NCI-H2227 (cell line): Measurements from ENCODE around the gene CDK5RAP2.

Experiments
- DNase-seq: peaks from one replicate; lab custom pipeline; 2025; ENCODE audit not compliant: unreplicated experiment; lab: John Stamatoyannopoulos, UW

Gene CDK5RAP2

DNA sequence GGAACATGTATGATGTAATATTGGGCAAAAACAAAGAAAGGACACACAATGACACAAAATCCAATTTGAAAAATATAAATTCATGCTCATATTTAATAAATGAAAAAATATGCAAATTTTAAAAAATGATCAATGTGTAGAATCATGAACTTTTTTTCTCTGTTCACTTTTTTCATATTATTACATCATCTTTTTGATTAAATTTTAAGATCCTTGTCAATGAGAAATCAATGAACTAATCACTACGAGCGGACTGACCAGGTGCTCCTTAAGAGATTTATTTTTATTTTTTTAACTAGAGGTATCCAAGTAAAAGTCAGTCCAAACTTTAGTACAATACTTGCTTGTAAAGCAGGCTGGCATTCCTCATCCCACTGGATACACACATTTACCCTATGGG lies 174.1 kb downstream of the CDK5RAP2 start:
- no peak for DNase-seq

DNA sequence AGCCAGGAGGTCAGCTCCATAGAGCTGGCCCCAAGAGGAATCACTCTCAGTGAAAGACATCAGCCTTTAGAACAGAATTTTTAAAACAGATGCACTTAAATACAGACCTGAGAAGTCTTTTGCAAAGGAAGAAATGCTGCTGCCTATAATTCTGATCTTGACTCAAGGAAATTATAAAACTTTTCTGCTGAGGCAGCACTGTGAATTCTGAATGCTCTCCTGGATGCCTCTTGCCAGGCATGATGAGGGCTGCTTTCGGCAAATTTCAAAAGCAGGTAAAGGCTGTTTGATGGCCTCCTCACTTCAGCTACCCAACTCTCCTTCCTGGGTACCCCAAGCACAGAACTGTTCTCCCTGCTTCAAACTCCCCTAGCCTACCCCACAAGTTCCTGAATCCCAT lies 174.8 kb downstream of the CDK5RAP2 start:
- no peak for DNase-seq

DNA sequence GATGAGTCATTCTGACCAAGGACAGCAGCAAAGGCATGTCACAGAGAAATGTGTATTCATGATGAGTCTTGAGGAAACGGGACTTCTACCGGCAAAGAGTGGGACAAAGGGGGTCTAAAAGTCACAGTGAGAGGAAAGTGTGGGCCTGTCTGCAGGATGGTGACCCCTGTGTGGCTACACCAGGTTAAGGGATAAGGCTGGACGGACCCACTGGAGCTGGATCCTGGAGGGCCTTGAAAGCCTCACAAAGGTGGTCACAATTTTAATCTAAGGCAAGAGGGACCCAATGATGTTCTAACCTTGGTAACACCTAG lies 176.5 kb downstream of the CDK5RAP2 start:
- no peak for DNase-seq

DNA sequence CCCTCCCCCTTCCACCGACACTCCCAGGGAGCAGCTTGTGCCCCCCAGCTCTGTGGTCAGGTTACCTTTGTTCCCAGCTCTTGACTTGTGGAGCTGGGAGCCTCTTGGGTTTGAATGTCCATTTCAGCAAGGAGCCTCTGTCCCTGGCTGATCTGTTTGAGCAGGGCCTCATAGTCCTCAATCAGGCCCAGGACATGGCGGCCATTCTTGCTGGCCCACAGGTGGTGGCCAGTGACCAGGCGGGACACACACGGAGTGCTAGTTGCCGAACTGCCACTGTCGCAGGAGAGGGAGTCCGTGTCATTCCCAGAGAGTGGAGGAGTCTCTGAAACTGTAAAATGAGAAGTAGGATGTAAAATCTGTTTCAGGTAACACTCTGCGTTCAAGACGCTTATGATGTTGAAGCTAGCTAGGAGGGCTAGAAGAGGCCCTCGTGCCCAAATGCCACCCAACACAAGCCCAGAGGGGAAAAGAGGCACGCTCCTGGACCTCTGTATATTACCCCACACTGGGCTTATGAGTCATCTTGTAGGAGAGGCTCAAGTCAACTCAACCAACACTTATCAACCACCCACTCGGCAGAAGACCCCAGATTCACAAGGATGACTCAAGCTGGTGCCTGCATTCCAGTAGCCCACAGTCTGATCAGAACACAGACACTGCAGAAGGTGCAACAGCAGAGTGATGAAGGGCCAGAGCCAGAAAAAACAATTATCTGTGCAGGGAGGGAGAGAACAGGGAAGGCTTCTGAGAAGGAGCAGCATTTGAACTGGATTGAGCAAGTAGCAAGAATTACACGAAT lies 177.0 kb downstream of the CDK5RAP2 start:
- no peak for DNase-seq

DNA sequence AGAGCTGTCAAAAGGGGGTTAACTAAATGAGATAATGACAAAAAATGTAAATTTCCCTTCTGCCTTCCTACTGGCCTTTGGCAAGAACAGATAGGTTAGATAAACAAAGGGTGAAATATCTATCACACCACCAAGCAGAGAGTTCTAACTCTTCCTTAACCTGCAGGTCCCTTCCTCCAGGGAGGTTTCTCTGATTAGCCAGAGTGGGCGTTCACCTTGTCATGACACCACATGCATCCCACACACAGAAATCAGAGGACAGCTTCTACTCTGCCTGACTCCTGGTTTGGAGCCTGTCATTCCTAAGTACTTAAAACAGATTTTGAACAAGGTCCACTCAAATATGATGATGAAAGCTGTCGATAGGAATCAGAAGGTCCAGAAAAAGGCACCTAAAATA lies 180.0 kb downstream of the CDK5RAP2 start:
- DNase-seq = no peak

DNA sequence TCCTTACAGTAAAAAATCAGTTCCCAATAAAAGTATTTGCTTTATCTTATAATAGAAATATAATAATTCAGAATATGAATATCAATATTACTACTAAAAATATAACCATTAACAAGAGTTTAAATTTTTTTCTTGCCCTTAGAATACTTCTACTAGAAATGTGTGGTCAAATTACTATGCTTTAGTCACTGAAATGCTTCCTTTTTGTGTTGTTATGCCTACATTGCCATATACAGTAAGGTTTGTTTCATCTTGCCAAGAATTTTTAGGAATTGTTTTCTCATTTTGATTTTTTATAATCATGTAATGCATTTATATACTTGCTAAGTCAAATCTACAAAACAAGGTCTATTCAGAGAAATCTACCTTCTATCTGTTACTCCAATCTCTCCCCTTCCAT lies 181.7 kb downstream of the CDK5RAP2 start:
- DNase-seq = no peak

DNA sequence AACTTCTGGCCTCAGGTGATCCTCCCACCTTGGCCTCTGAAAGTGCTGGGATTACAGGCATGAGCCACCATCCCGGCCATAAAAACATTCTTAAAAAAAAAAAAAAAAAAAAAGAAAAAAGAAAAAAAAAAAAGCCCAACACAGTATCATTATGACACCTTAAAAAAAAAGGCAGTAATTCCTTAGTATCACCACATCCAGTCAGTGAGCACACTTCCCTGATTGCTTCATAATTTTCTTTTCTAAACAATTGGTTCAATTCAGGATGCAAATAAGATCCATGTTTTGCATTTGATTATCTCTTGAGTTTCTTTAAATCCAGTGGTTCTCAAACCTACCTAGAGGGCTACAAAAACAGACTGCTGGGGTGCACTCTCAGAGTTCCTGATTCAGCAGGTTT lies 182.5 kb downstream of the CDK5RAP2 start:
- no peak for DNase-seq

DNA sequence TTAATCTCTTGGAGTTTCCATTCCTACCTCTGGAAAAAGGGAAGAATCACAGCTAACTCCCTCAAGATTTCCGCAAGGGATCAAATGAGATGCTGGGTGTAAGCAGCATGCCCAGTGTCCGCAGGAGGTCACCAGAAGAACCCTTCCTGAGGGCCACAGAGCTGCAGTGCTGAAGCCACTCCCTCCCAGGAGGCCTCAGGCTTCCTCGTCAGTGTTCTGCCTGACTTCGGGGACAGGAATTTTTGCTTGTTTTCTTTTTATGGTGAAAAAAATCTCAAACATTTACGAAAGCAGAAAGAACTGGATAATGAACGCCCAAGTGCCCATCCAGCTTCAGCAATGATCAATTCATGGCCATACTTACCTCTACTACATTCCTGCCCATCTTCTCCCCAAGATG lies 183.0 kb downstream of the CDK5RAP2 start:
- DNase-seq = no peak

DNA sequence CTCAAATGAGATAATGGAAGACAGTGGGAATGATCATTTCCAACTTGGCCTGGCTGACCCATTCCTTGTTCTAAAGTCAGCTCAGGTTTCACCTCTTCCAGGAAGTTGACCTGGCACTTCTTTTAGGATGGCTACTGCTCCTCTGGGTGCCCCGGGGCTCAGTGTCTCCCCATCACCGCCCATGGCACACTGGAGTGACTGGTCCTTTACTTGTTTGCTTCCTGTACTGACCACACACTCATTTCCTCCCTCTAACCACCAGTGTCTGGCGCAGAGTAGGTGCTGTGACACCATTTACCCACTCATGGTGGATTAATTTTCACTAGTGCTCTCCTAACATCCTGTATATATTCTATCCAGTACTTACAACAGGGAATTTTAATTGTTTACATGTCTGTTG lies 183.5 kb downstream of the CDK5RAP2 start:
- no peak for DNase-seq

DNA sequence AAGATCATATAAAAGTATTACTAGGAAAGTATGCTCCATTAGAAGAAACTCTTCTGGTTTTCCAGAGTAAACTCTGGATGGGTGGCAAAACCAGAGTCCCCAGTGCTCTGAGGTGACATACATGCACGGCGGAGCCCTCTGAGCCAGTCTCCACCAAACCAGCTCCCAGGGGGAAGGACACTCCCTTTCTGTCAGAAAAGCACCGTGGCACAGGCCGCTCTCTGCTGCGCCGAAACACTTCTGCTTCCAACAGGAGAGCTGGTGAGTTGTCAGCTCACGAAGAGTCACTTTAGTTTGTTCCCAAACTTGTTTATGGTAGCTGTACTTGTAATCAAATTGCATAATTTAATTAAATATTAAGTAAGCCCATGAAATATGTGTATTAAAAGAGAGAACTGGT lies 184.6 kb downstream of the CDK5RAP2 start:
- no peak for DNase-seq

DNA sequence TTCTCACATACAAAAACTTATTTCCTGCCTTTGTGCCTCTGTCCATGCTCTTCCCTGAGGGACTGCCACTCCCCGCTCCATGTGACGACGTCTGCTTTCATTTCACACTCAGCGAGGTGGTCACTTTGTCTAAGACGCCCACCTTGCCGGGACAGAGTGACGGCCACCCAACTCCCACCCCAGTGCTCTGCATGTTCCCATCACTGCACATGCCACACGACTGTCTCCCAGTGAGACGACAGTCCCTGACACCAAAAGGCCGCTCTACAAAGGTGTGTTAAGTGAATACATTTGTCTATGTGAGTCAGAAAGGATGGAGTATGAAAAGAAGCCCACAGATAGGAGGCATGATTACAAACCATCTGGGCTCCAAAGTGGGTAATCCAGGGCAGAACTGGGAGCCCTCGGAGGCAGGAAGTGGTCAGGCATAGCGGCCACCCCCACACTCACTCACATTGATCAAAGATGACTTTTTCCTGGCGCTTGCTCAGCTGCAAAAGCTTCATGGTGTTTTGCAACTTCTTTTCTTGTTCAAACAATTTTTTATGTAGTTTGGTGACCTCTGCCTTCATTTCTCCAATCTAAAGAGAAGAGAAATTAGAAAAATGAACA lies 185.8 kb downstream of the CDK5RAP2 start:
- no peak for DNase-seq

DNA sequence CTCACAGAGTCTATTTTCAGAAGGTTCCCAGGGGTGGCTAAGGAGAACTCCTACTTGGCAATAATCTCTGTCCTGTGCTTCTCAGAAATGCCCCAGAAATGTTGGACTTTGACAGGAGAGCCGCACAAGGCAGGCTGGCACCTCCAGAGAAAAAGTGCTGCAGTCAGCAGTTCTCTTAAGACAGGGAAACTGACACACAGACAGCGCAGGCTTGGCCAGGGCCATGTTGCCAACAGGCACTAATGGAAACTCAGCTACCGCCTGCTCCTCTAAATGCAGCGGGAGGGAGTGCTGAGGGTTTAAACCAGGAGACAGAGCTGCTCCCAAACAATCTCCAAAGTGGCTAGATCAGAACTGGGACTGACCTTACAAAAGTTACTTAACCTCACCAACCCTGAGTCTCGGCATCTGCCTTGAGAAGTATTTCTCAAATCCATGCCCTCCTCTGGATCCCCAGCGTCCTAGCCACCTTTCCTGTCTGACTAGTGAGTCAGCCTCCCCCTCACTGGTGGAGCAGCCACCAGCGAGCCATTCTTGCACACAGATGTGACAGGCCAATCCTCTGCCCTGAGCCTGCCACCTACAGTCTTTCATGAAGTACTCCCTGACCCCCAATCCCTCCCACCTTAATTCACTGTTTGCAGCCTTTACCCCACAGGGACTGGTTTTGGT lies 186.4 kb downstream of the CDK5RAP2 start:
- DNase-seq = no peak

DNA sequence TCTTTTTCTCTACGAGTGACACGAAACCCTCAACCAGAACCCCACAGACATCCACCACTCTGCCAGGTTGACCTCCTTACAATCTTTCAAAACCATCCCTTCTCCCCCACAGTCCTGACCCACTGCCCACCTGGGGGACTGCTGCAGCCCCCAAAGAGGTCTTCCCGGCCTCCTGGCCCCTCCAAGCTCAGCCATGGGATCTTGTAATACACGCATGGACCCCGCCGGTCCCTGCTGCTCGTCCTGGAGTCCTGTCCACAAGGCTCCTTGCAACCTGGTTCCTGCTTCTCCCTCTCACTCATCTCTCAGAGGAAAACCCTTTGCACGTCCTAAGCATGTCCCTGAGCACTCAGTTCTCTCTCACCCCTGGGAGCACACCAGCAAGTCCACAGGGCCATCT lies 187.3 kb downstream of the CDK5RAP2 start:
- DNase-seq = no peak

DNA sequence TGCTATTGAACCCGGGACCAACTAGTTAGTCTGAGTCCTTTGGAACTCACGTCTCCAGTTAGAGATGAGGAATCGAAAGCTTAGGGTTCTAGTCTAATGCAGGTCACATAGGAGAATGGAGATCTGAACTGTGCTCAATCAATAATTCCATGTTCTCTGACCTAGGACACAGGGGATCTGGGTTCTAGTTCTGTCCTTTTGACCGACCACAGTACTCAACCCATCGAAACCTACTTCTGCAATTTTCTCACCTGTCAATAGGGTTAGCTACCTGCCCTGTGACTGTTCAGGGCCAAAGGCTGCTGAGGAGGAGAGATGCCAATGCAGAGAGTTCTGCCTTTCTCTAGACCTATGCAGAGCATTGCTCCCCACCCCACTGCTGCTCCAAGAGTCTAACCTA lies 187.7 kb downstream of the CDK5RAP2 start:
- no peak for DNase-seq

DNA sequence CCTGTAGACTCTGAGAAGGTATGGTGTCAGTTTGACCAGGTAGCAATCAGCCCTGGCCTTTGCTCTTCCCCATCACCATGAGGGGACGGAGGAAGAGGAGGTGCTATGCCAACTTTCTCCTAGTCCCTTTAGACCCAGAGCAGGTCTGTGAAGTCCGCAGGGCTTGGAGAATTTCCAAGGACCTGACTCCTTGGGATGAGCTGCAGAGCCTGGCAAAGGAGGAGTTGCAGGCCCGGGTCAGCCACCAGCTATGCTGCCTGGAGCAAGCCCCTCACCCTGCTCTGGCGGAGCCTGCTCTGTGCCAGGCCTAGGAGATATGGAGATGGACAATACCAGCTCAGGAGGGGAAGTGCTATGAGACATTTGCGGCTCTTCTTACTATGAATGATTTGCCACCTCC lies 188.3 kb downstream of the CDK5RAP2 start:
- DNase-seq = no peak

DNA sequence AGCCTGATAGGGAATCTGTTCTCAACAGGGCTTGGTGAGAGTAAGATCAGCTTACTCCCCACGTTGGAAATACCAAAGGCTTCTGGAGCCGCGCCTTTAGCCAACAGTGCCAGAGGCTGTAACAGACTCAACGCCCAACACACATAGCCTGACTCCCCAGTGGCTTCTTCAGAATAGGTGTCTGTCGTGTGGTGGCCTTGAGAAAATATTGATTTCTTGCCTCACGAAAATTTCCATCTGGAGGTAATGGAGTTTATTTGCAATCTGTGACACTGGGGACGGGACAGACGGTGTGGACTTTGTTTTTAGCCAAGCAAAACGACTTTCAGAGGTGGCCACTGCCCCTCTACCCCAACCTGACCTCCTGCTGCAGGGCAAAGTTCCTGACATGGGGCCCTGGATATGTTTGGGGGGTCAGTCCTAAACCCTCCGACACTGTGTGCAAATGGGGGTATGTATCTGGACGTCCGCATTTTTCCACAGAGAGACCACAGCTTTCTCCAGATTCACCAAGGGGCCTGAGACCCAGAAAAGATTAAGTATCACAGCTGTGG lies 189.3 kb downstream of the CDK5RAP2 start:
- DNase-seq = no peak

DNA sequence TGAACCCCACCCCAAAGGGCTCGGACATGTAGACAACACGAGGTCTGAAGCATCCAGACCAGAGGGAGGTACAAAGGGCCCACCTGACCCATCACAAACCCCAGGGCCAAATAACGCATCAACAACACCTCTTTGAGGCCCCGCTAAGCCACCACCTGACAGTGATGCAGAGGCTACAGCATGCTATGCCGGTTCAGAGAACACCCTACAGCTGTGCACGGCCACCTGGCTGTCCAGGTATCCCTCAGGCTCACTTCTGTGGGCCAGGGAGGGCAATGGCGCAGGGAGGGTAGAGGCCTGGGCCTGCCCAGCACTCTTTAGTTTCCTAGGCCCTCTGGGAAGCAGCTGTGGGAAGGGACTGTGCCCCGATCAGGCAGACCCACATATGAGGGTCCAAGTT lies 190.1 kb downstream of the CDK5RAP2 start:
- no peak for DNase-seq

DNA sequence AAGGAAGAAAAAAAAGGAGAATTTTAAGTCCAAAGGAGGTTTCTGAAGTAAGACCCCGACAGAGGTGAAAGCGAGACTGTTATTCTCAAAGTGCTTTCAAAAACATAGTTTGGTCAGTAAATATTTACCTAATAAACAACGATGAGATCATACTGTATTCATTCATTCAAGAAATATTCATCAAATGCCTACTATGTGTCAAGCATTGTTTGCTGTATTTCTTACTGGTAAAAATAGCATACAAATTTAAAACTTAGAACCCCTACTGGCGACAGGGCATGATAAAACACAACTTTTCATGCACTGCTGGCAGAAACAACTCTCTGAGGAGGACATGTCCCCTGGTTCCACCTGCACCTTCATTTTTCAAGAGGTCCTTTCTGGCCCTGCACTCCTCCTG lies 190.7 kb downstream of the CDK5RAP2 start:
- no peak for DNase-seq

DNA sequence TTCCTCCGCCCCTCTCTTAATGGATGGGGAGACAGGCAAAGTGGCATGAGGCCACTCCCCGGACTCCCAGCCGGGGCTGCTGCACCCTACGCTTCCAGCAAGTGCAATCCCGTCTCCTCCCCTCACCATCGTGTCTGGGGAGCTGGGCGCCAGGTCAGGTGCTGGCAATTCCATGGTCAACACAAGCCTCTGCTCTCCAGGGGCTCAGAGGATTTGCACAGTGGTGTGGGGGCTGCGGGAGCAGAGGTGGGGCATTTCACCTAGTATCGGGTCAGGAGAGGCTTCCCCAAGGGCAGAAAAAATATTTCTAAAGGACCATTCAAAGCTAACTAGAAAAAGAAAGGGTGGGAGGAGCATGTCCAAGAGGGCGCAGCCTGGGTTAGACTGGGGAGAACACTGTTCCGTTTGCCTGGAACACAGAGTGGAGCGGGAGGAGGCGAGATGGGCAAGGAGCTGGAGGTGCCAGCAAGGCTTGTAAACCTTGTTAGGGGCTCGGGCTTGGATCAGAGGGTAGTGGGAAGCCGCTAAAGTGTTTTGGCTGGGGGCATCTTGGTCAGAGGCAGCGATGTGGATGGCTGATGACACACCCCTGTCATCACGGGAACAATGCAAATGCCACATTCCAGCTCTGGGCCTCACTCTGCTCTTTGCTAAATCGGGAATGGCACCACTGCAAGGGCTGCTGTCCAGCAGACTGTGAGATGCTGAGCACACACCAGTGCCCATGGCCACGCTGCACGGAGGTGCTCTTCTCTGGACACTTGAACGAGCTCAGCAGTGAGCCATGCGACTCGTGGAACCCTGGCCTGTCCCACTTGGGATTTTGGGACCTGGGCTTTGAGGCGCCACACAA lies 191.7 kb downstream of the CDK5RAP2 start:
- DNase-seq = no peak

DNA sequence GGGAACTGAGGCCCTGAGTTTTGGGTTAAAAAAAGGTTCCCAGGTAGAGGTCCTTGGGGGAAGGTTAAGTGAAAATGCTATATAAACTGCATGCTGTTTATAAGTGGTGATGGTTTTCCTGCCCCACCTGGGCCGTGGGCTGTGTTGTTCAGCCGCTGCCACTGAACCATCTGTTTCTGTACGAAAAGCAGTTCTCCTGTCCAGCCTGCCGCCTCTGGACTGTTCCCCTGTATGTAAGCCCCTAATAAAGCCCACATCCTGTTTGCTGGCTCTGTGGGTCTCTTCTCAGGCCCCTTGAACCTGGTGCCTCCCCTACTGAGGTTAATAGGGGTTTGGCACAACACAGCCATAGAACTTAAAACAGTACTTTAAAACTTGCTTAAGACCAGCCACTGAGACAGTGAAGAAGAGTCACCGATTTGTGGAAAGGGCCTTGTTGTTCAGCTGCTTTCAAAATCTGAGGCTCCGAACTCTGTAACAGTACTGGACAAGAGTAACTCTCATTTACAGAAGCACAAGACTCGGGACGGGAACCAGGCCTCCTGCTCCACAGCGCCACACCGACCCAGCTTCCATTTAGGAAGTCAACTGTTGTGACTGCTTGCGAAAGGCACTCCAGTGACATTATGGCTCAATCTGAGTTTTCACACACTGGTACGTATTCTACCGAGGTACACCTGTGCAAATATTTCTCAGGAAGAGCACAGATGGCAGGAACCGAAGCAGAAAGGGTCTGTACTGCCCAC lies 192.5 kb downstream of the CDK5RAP2 start:
- DNase-seq = no peak
